ENCODE results near the gene C16orf96.

GRCh38 chr16:4544473-4544872, 11.7 kb upstream of the C16orf96 start:
- TF ChIP-seq CTCF (IDR thresholded peaks at IDR 0.05) = no peak
- TF ChIP-seq RAD21 (conservative IDR thresholded peaks at IDR 0.05 in 1 of 2, IDR thresholded peaks at IDR 0.05 in 1 of 2) = no peak
- no peak for TF ChIP-seq REST (IDR thresholded peaks at IDR 0.05)
- no peak for TF ChIP-seq CEBPB (IDR thresholded peaks at IDR 0.05)
- no peak for TF ChIP-seq RCOR1 (IDR thresholded peaks at IDR 0.05; ENCODE audit: low read depth, low read length)
- no peak for TF ChIP-seq JUN (IDR thresholded peaks at IDR 0.05)
- TF ChIP-seq ZFP36 (IDR thresholded peaks at IDR 0.05; ENCODE audit: borderline replicate concordance, partially characterized antibody) = no peak
- no peak for TF ChIP-seq ELK1 (IDR thresholded peaks at IDR 0.05; ENCODE audit: low read depth, low read length)
- TF ChIP-seq ZNF302 (CRISPR knock-in tag; IDR thresholded peaks at IDR 0.05) = no peak
- no peak for TF ChIP-seq BCL3 (IDR thresholded peaks at IDR 0.05)

Data from A549 (cell line).